HG02678 (cell line): ENCODE data around the gene COL27A1.
"Not testable (repeated sequence)": the region's sequence is repeated elsewhere in the genome, so short reads cannot be mapped to it uniquely, and the experiment has no call there.

ENCODE experiments used
- ATAC-seq: cut with Tn5 transposase; IDR thresholded peaks from one replicate; pipeline ENCODE4 v1.9.1; 2021; ENCODE audit warnings: mild to moderate bottlenecking, moderate library complexity; ENCODE audit not compliant: unreplicated experiment

COL27A1 gene

GRCh38 chr9:114314881-114315722, 159.8 kb downstream of the COL27A1 start:
- ATAC-seq = no peak

GRCh38 chr9:114315723-114316363, 160.5 kb downstream of the COL27A1 start:
- ATAC-seq = no peak

- no peak for ATAC-seq
Measured at GRCh38 chr9:114316605-114317230, 161.4 kb downstream of the COL27A1 start.

GRCh38 chr9:114317665-114318357, 162.5 kb downstream of the COL27A1 start:
- no peak for ATAC-seq

GRCh38 chr9:114318416-114318815, 163.1 kb downstream of the COL27A1 start:
- no peak for ATAC-seq

- no peak for ATAC-seq
Measured at GRCh38 chr9:114319147-114319546, 163.8 kb downstream of the COL27A1 start.

- ATAC-seq = not testable (repeated sequence)
Measured at GRCh38 chr9:114320710-114321109, 165.4 kb downstream of the COL27A1 start.

GRCh38 chr9:114321759-114322158, 166.4 kb downstream of the COL27A1 start:
- ATAC-seq = no peak

- ATAC-seq = not testable (repeated sequence)
Measured at GRCh38 chr9:114322160-114322818, 167.0 kb downstream of the COL27A1 start.

GRCh38 chr9:114322831-114323531, 167.6 kb downstream of the COL27A1 start, which contains the start of gene ORM1:
ORM1 (plus strand) TSS chr9:114323098; CDS start chr9:114323134, 36 bp downstream.
- not testable (repeated sequence) for ATAC-seq

GRCh38 chr9:114323849-114324248, 168.5 kb downstream of the COL27A1 start:
- ATAC-seq = not testable (repeated sequence)

- ATAC-seq = no peak
Measured at GRCh38 chr9:114324492-114324891, 169.2 kb downstream of the COL27A1 start.

- ATAC-seq = not testable (repeated sequence)
Measured at GRCh38 chr9:114324965-114325364, 169.6 kb downstream of the COL27A1 start.

GRCh38 chr9:114325684-114326254, 170.4 kb downstream of the COL27A1 start:
- not testable (repeated sequence) for ATAC-seq

GRCh38 chr9:114327749-114328148, 172.4 kb downstream of the COL27A1 start:
- ATAC-seq = no peak

- not testable (repeated sequence) for ATAC-seq
Measured at GRCh38 chr9:114328357-114328820, 173.1 kb downstream of the COL27A1 start.

GRCh38 chr9:114328937-114329624, 173.7 kb downstream of the COL27A1 start:
- ATAC-seq = not testable (repeated sequence)

GRCh38 chr9:114329625-114330022, 174.3 kb downstream of the COL27A1 start, which contains the start of gene ORM2:
ORM2 (plus strand) TSS chr9:114329869; CDS start chr9:114329905, 36 bp downstream.
- ATAC-seq = not testable (repeated sequence)

GRCh38 chr9:114330636-114331035, 175.3 kb downstream of the COL27A1 start:
- no peak for ATAC-seq
